ENCODE results near the gene IL22RA1.

Gene IL22RA1

GRCh38 chr1:24097663-24098062 lies 45.3 kb downstream of the IL22RA1 start:
- DNase-seq (ENCODE audit: low spot score), result no peak

- no peak for DNase-seq (ENCODE audit: low spot score)
Measured at GRCh38 chr1:24096739-24097103, 46.2 kb downstream of the IL22RA1 start.

- DNase-seq (ENCODE audit: low spot score), result no peak
Measured at GRCh38 chr1:24096009-24096738, 46.8 kb downstream of the IL22RA1 start.

- DNase-seq (ENCODE audit: low spot score), result no peak
Measured at GRCh38 chr1:24095140-24095859, 47.6 kb downstream of the IL22RA1 start.

GRCh38 chr1:24094554-24094953 lies 48.4 kb downstream of the IL22RA1 start:
- no peak for DNase-seq (ENCODE audit: low spot score)

GRCh38 chr1:24093732-24094131 lies 49.2 kb downstream of the IL22RA1 start:
- no peak for DNase-seq (ENCODE audit: low spot score)

- no peak for DNase-seq (ENCODE audit: low spot score)
Measured at GRCh38 chr1:24092979-24093378, 50.0 kb downstream of the IL22RA1 start.

GRCh38 chr1:24091971-24092482 lies 50.9 kb downstream of the IL22RA1 start:
- DNase-seq (ENCODE audit: low spot score), result no peak

GRCh38 chr1:24090736-24091135 lies 52.2 kb downstream of the IL22RA1 start:
- no peak for DNase-seq (ENCODE audit: low spot score)

- DNase-seq (ENCODE audit: low spot score), result no peak
Measured at GRCh38 chr1:24089743-24090555, 53.0 kb downstream of the IL22RA1 start.

GRCh38 chr1:24089027-24089742 lies 53.8 kb downstream of the IL22RA1 start:
- no peak for DNase-seq (ENCODE audit: low spot score)

GRCh38 chr1:24086466-24086865 lies 56.5 kb downstream of the IL22RA1 start:
- DNase-seq (ENCODE audit: low spot score), result no peak

GRCh38 chr1:24085546-24085945 lies 57.4 kb downstream of the IL22RA1 start:
- peak; percentile 84 for DNase-seq (ENCODE audit: low spot score)

- DNase-seq (ENCODE audit: low spot score), result no peak
Measured at GRCh38 chr1:24085007-24085406, 57.9 kb downstream of the IL22RA1 start.

GRCh38 chr1:24084050-24084449 lies 58.9 kb downstream of the IL22RA1 start:
- no peak for DNase-seq (ENCODE audit: low spot score)

- DNase-seq (ENCODE audit: low spot score), result no peak
Measured at GRCh38 chr1:24082372-24082771, 60.6 kb downstream of the IL22RA1 start.

GRCh38 chr1:24081190-24081589 lies 61.8 kb downstream of the IL22RA1 start:
- DNase-seq (ENCODE audit: low spot score), result no peak

- no peak for DNase-seq (ENCODE audit: low spot score)
Measured at GRCh38 chr1:24080131-24080530, 62.8 kb downstream of the IL22RA1 start.

GRCh38 chr1:24077278-24077978 lies 65.5 kb downstream of the IL22RA1 start:
- DNase-seq (ENCODE audit: low spot score), result no peak

- DNase-seq (ENCODE audit: low spot score), result no peak
Measured at GRCh38 chr1:24075946-24076345, 67.0 kb downstream of the IL22RA1 start.

GRCh38 chr1:24075590-24075854 lies 67.4 kb downstream of the IL22RA1 start:
- DNase-seq (ENCODE audit: low spot score), result no peak
